ENCODE measurements around the gene LPGAT1. TPM values are rescaled to one million over a fixed set of nuclear protein-coding genes. Genes with fewer than 3 reads are reported as not detected.

Gene LPGAT1
- total and polyA plus RNA-seq, 2 of the 13 experiments (the other 11 are each of a cell fraction or from before 2014, with no cell fraction given), result 12.1 to 48.3 TPM

DNA sequence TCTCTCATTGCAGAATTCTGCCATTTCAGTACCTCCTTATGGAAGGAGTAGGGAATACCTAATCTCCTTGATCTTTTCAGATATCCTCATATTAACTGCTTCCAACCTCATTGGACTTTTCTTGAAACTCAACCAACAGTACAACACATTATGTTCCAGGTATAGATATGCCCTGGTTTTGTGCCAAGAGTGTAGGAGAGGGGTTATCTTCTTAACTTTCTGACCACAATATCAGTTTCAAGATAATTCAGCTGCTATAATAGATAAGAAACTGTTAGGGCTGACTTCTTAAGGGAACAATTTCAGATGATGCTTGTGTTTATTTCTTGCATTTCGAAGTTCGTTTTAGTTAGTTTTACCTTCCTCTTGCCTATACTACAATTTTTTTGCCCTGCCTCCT is 2.1 kb upstream of the LPGAT1 start (continued):
- TF ChIP-seq ZNF205 (CRISPR knock-in tag; IDR thresholded peaks at IDR 0.05) (no peak), PAX8 (CRISPR knock-in tag; IDR thresholded peaks at IDR 0.05; ENCODE audit: borderline replicate concordance) (no peak), HCFC1 (IDR thresholded peaks at IDR 0.05; ENCODE audit: low read depth, low read length) (no peak)
- TF ChIP-seq, protein P1, sequence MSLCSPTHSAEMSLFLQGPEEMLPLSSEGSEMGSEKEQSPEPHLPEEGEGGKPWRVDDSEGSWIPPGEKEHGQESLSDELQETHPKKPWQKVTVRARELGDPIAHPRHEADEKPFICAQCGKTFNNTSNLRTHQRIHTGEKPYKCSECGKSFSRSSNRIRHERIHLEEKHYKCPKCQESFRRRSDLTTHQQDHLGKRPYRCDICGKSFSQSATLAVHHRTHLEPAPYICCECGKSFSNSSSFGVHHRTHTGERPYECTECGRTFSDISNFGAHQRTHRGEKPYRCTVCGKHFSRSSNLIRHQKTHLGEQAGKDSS (CRISPR knock-in tag; IDR thresholded peaks at IDR 0.05; ENCODE audit: borderline replicate concordance, low read depth), result no peak
- TF ChIP-seq, protein P2, sequence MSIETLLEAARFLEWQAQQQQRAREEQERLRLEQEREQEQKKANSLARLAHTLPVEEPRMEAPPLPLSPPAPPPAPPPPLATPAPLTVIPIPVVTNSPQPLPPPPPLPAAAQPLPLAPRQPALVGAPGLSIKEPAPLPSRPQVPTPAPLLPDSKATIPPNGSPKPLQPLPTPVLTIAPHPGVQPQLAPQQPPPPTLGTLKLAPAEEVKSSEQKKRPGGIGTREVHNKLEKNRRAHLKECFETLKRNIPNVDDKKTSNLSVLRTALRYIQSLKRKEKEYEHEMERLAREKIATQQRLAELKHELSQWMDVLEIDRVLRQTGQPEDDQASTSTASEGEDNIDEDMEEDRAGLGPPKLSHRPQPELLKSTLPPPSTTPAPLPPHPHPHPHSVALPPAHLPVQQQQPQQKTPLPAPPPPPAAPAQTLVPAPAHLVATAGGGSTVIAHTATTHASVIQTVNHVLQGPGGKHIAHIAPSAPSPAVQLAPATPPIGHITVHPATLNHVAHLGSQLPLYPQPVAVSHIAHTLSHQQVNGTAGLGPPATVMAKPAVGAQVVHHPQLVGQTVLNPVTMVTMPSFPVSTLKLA (IDR thresholded peaks at IDR 0.05), result no peak
- TF ChIP-seq, protein P3, sequence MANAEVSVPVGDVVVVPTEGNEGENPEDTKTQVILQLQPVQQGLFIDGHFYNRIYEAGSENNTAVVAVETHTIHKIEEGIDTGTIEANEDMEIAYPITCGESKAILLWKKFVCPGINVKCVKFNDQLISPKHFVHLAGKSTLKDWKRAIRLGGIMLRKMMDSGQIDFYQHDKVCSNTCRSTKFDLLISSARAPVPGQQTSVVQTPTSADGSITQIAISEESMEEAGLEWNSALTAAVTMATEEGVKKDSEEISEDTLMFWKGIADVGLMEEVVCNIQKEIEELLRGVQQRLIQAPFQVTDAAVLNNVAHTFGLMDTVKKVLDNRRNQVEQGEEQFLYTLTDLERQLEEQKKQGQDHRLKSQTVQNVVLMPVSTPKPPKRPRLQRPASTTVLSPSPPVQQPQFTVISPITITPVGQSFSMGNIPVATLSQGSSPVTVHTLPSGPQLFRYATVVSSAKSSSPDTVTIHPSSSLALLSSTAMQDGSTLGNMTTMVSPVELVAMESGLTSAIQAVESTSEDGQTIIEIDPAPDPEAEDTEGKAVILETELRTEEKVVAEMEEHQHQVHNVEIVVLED (CRISPR knock-in tag; IDR thresholded peaks at IDR 0.05; ENCODE audit: borderline replicate concordance), result no peak

DNA sequence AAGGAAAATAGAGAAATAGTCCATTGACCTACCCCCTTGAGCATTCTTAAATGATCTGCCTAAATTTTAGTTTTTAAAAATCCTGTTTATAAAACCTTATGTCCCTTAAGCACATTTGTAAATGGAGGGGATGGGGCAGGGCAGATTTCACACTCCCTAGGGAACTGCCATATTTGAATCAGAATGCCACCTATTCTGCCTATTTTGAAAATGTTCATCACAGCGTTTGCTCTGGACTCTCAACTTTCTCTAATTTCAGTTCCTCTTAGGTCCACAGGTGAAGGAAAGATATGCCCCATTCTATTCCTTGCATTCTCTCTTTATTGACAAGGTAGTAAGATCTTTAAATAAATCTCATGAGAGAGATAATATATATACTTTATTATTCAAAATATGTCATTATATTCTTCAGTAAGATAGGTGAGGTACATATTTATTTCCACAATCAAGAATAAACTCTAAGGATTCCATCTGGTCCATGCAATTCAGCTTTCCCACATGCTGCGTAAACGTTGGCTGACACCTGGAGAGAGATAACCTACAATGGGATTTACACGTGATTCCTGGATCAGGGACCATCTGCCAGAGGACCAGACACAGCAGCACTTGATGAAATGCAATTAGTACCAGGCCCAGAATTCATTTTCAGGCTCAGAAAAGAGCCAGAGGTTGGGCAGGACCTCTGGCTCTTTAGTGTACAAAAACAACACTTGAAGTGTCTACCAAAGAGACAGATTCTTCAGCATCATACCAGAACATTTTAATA is 1.2 kb upstream of the LPGAT1 start:
- WGBS (ENCODE audit: low lambda C conversion rate), result 52% methylated on average over 4 of the region's 4 CpGs
- ChIA-PET CTCF (ENCODE audit: low intra/inter-chr PET ratio, low total read pairs) (interaction anchor here (0.9 kb wide), 1 partner anchor 151 kb away, joined by 5 read pairs; no protein-coding TSS in a partner anchor), POLR2A (no interaction called here)
- Histone ChIP-seq H3K9ac (ENCODE audit: insufficient read depth, low read depth, low read length) (no peak overlapping the region), H3K9me3 (ENCODE audit: low read length) (no peaks in the 10 kb centered on the region), H3K4me3 (replicated peaks in 1 of 3; ENCODE audit: insufficient read depth in 1 of 3, low read depth in 2 of 3, low read length in 3 of 3) (no peak overlapping the region), H3K27ac (ENCODE audit: extremely low read length, insufficient read depth, low read length) (no peak overlapping the region), H4K20me1 (ENCODE audit: insufficient read depth, low read length) (0 out of 2 replicates have a peak, but pooled peaks cover 6% of the 10 kb centered on the region), H3K4me1 (ENCODE audit: insufficient read depth, low read length) (peaks cover 27% of the 10 kb centered on the region), H3K36me3 (replicated peaks in 1 of 2; ENCODE audit: control insufficient read depth in 1 of 2, insufficient read depth in 2 of 2, low read length in 2 of 2) (no peaks in the 10 kb centered on the region), H3K27me3 (ENCODE audit: control insufficient read depth in 1 of 2, insufficient read depth in 2 of 2, low read length in 2 of 2) (no peaks in the 10 kb centered on the region), H2AFZ (ENCODE audit: low read length) (no peak overlapping the region), H3K79me2 (ENCODE audit: insufficient read depth, low read length) (peaks cover 22% of the 10 kb centered on the region), H3K4me2 (ENCODE audit: low read depth, low read length) (no peak overlapping the region)
- ATAC-seq, result no peak
- DNase-seq (ENCODE audit: low spot score), result no peak
- in situ Hi-C loops (cut with HindIII; ENCODE audit: extremely low pct_ligation_motif_present, low pct_unique_long_range_greater_than_20kb) (loop anchor here (5.0 kb wide), 1 partner anchor 134 kb away; no protein-coding TSS in a partner anchor), intact Hi-C loops (cut with micrococcal nuclease; ENCODE audit: unreplicated experiment) (loop anchor here (1.0 to 10.0 kb wide), 2 partner anchors 53 to 113 kb away; no protein-coding TSS in a partner anchor)
- FAIRE-seq, result no peak
- TF ChIP-seq, protein P4, sequence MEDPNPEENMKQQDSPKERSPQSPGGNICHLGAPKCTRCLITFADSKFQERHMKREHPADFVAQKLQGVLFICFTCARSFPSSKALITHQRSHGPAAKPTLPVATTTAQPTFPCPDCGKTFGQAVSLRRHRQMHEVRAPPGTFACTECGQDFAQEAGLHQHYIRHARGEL (CRISPR knock-in tag; IDR thresholded peaks at IDR 0.05), result no peak
- TF ChIP-seq NFKB2 (CRISPR knock-in tag; IDR thresholded peaks at IDR 0.05; ENCODE audit: borderline replicate concordance), result no peak
- no peak for TF ChIP-seq IRF2 (CRISPR knock-in tag; IDR thresholded peaks at IDR 0.05)
- no peak for TF ChIP-seq ADNP (CRISPR knock-in tag; IDR thresholded peaks at IDR 0.05)
- TF ChIP-seq SOX13 (IDR thresholded peaks at IDR 0.05), result no peak
- no peak for TF ChIP-seq SOX13 (CRISPR knock-in tag; conservative IDR thresholded peaks at IDR 0.05 in 1 of 2, IDR thresholded peaks at IDR 0.05 in 1 of 2)
- TF ChIP-seq RARG (CRISPR knock-in tag; IDR thresholded peaks at IDR 0.05; ENCODE audit: low read depth), result no peak
- TF ChIP-seq STAT5B (CRISPR knock-in tag; IDR thresholded peaks at IDR 0.05), result no peak
- TF ChIP-seq CHCHD3 (CRISPR knock-in tag; IDR thresholded peaks at IDR 0.05), result no peak
- no peak for TF ChIP-seq SRY (CRISPR knock-in tag; IDR thresholded peaks at IDR 0.05)
- no peak for TF ChIP-seq HDAC1 (CRISPR knock-in tag; IDR thresholded peaks at IDR 0.05)
- BruUV-seq (replicated peaks), result no TSS peak

Measured in HepG2 (cell line).